IMR-90 (cell line): ENCODE data around the gene IL36B. TPM values are rescaled to one million over a fixed set of nuclear protein-coding genes. Genes with fewer than 3 reads are reported as not detected.
A peak's percentile ranks its signal among the peaks of the same experiment; 100 is the strongest.

Experiments
- ATAC-seq: fragments of 200-7000 bp; cut with Tn5 transposase; 2 replicates; pipeline ENCODE4 v1.9.1; 2020; ENCODE audit warnings: low read depth, mild to moderate bottlenecking, moderate library complexity
- BruUV-seq: library from RNA; stranded (reverse); fragments of 400-500 nt; replicated peaks from 2 replicates; lab custom pipeline; 2021; lab: Mats Ljungman, UMichigan
- CTCF ChIA-PET: fragments of 300-600 bp; formaldehyde crosslinking; extraction: SDS; loops from one replicate; lab custom pipeline; 2021; ENCODE audit warnings: antibody characterized with exemption; lab: Yijun Ruan, JAX
- POLR2A ChIA-PET: fragments of 300-600 bp; sonication (Branson Sonifier 250); formaldehyde crosslinking; loops from one replicate; lab custom pipeline; 2022; ENCODE audit warnings: antibody characterized with exemption; ENCODE audit not compliant: unreplicated experiment; lab: Charles Lee
- DNase-seq: peaks from one replicate; pipeline ENCODE4 v3.0.0; 2013
- H2AFZ ChIP-seq: replicated peaks from 2 replicates; pipeline ENCODE3; 2013; ENCODE audit warnings: low read length, mild to moderate bottlenecking; ENCODE audit not compliant: poor library complexity
- H2AK5ac ChIP-seq: 2 replicates; pipeline ENCODE4 v1.6.1; 2013; ENCODE audit warnings: low read depth, low read length, inconsistent platforms
- H2AK9ac ChIP-seq: replicated peaks from 2 replicates; pipeline ENCODE3; 2013; ENCODE audit warnings: mild to moderate bottlenecking, low read depth, low read length, moderate library complexity; ENCODE audit not compliant: poor library complexity
- H2BK120ac ChIP-seq: 2 replicates; pipeline ENCODE4 v1.6.1; 2013; ENCODE audit warnings: low read depth, low read length, inconsistent platforms
- H2BK15ac ChIP-seq: 3 replicates; pipeline ENCODE4 v1.6.1; 2013; ENCODE audit warnings: low read depth, low read length, inconsistent platforms
- H2BK20ac ChIP-seq: 2 replicates; pipeline ENCODE4 v1.6.1; 2013; ENCODE audit warnings: low read depth, mild to moderate bottlenecking, inconsistent platforms, low read length, moderate library complexity
- H2BK5ac ChIP-seq: 2 replicates; pipeline ENCODE4 v1.6.1; 2013; ENCODE audit warnings: mild to moderate bottlenecking, low read depth, low read length, inconsistent platforms; ENCODE audit not compliant: poor library complexity, severe bottlenecking
- H3K14ac ChIP-seq: replicated peaks from 2 replicates; pipeline ENCODE4 v1.6.1; 2013; ENCODE audit warnings: low read depth, low read length, inconsistent platforms
- H3K18ac ChIP-seq: 2 replicates; pipeline ENCODE4 v1.6.1; 2013; ENCODE audit warnings: low read depth, low read length, control low read depth
- H3K23ac ChIP-seq: 2 replicates; pipeline ENCODE4 v1.6.1; 2013; ENCODE audit warnings: low read depth, low read length, inconsistent platforms
- H3K27ac ChIP-seq: 2 replicates; pipeline ENCODE4 v1.5.1; 2013; ENCODE audit warnings: mild to moderate bottlenecking, control low read depth, low read length; ENCODE audit not compliant: insufficient read depth
- H3K27me3 ChIP-seq: 2 replicates; pipeline ENCODE4 v1.6.1; 2013; ENCODE audit warnings: low read length; ENCODE audit not compliant: control insufficient read depth, insufficient read depth
- H3K36me3 ChIP-seq: 2 replicates; pipeline ENCODE4 v1.6.1; 2013; ENCODE audit warnings: low read length, mixed read lengths; ENCODE audit not compliant: control insufficient read depth, insufficient read depth
- H3K4ac ChIP-seq: 2 replicates; pipeline ENCODE4 v1.6.1; 2013; ENCODE audit warnings: low read depth, low read length, inconsistent platforms
- H3K4me1 ChIP-seq: 2 replicates; pipeline ENCODE4 v1.6.1; 2013; ENCODE audit warnings: low read length, mixed read lengths; ENCODE audit not compliant: control insufficient read depth, insufficient read depth
- H3K4me2 ChIP-seq: 2 replicates; pipeline ENCODE4 v1.6.1; 2013; ENCODE audit warnings: low read depth, mild to moderate bottlenecking, control low read depth, low read length, moderate library complexity
- H3K4me3 ChIP-seq: 2 replicates; pipeline ENCODE4 v1.5.1; 2013; ENCODE audit warnings: low read depth, mild to moderate bottlenecking, control low read depth, low read length, moderate library complexity; ENCODE audit not compliant: insufficient read depth
- H3K56ac ChIP-seq: 2 replicates; pipeline ENCODE4 v1.6.1; 2013; ENCODE audit warnings: low read length, inconsistent platforms; ENCODE audit not compliant: insufficient read depth; ENCODE audit errors: extremely low read depth
- H3K79me1 ChIP-seq, 2 experiments: 2 replicates each; pipeline ENCODE4 v1.6.1; 2013; ENCODE audit warnings: low read length in 2 of 2, inconsistent platforms in 1 of 2, low read depth in 1 of 2
- H3K9ac ChIP-seq: 2 replicates; pipeline ENCODE4 v1.6.1; 2013; ENCODE audit warnings: low read depth, low read length, control low read depth
- H3K9me1 ChIP-seq: 2 replicates; pipeline ENCODE4 v1.6.1; 2013; ENCODE audit warnings: low read length, inconsistent platforms; ENCODE audit not compliant: insufficient read depth
- H3K9me3 ChIP-seq: 2 replicates; pipeline ENCODE4 v1.6.1; 2013; ENCODE audit warnings: low read length; ENCODE audit not compliant: control insufficient read depth, insufficient read depth
- H4K20me1 ChIP-seq: 2 replicates; pipeline ENCODE4 v1.6.1; 2013; ENCODE audit warnings: low read length, inconsistent platforms; ENCODE audit not compliant: insufficient read depth
- H4K5ac ChIP-seq: 2 replicates; pipeline ENCODE4 v1.6.1; 2013; ENCODE audit warnings: mild to moderate bottlenecking, low read depth, low read length, control low read depth
- H4K8ac ChIP-seq, 2 experiments: 2 replicates each; pipeline ENCODE4 v1.6.1; 2013; ENCODE audit warnings: low read depth in 2 of 2, low read length in 2 of 2, control low read depth in 1 of 2, inconsistent platforms in 1 of 2
- H4K91ac ChIP-seq: 2 replicates; pipeline ENCODE4 v1.6.1; 2013; ENCODE audit warnings: low read depth, low read length, inconsistent platforms; ENCODE audit not compliant: insufficient read depth
- BHLHE40 ChIP-seq: fragments of 150-350 bp; IDR thresholded peaks from 2 replicates; pipeline ENCODE4 v1.6.1; 2016; ENCODE audit warnings: mild to moderate bottlenecking, low read depth, low read length
- MXI1 ChIP-seq: IDR thresholded peaks from 2 replicates; pipeline ENCODE4 v1.6.1; 2012; ENCODE audit warnings: low read depth, mild to moderate bottlenecking, low read length, moderate library complexity, borderline replicate concordance
- RFX5 ChIP-seq: IDR thresholded peaks from 2 replicates; pipeline ENCODE4 v1.8.0; 2012; ENCODE audit warnings: low read depth, mild to moderate bottlenecking, low read length, moderate library complexity
- WGBS, 2 experiments: methylation state at CpG; one replicate each; pipeline versions ENCODE4 v1.1.5 to v1.1.7; 2013; ENCODE audit warnings: missing lambda C conversion rate in 2 of 2; ENCODE audit not compliant: insufficient read length in 1 of 2; ENCODE audit errors: extremely low coverage in 2 of 2; 5-methylcytosine and 5-hydroxymethylcytosine counted together
- dilution Hi-C: fragments of 300-500 bp; cut with HindIII; formaldehyde crosslinking; loops from one replicate; pipeline ENCODE4 v1.14.3; 2018; ENCODE audit warnings: low sequenced_read_pairs; ENCODE audit not compliant: unreplicated experiment
- in situ Hi-C: fragments of 300-500 bp; cut with MboI; formaldehyde crosslinking; loops from 3 replicates; pipeline ENCODE4 v1.14.3; 2019; ENCODE audit warnings: low sequenced_read_pairs, inconsistent platforms, mixed read lengths
- intact Hi-C: fragments of 100-400 bp; cut with micrococcal nuclease; formaldehyde crosslinking; loops from 2 replicates; pipeline ENCODE4 v1.10.0; 2022
- polyA plus RNA-seq, 3 experiments: library from polyadenylated mRNA; depleted of rRNA; stranded (reverse); fragments of >200 nt; gene quantifications; 2 replicates each; pipeline ENCODE4 v1.2.3, GENCODE V29; 2012; ENCODE audit warnings: low replicate concordance in 1 of 3
- total RNA-seq: library from RNA; depleted of rRNA; stranded (reverse); fragments of >200 nt; gene quantifications from 2 replicates; pipeline ENCODE4 v1.2.3, GENCODE V29; 2012
- TF ChIP-seq, protein P1 (sequence below): fragments of 150-350 bp; IDR thresholded peaks from 2 replicates; pipeline ENCODE4 v1.6.1; 2017; ENCODE audit warnings: mild to moderate bottlenecking, antibody characterized with exemption, low read length, low read depth
- TF ChIP-seq, protein P2 (sequence below): conservative IDR thresholded peaks from 2 replicates; pipeline ENCODE4 v1.5.1; 2012; ENCODE audit warnings: mild to moderate bottlenecking, low read depth, low read length, improper control_type of control experiment

Gene IL36B
- total and polyA plus RNA-seq, 2 of the 4 experiments (the other 2 are of a cell fraction): not detected

DNA sequence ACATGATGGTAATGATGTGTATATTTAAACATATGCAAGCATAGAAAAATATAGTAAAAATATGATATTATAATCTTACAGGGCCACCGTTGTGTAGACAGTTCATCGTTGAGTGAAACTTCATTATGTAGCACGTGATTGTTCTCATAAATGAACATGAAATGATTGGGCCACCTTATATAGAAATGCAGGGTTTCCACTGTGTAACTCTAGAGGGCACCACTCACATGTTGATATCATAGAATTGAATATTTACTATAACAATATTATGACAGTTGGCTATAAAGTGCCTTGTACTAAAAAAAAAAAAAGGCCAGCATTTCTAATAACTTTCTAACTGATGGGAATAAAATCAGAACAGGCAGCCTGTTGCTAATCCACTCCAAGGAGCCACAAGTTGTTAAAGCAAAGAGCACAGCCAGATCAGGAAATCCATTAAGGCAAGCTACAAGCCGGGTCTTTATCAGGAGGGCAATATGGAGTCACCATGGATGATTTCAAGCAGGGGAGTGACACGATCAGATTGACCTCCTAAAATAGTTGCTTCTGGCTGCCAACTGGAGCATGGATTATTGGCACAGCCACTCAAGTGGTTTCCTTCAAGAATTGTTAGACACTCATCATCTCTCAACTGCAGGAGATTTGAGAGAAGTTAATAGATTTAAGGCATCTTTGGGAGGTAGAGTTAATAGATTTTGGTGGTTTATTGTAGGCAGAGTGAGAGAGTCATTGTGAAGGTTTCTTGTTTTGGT is 31.8 kb upstream of the IL36B start:
- Histone ChIP-seq H3K4me3 (no peak overlapping the region), H3K4me1 (no peaks in the 10 kb centered on the region), H3K36me3 (no peaks in the 10 kb centered on the region), H2AK5ac (no peak overlapping the region), H3K79me1 (no peaks in the 10 kb centered on the region), H2AFZ (no peak overlapping the region), H2AK9ac (no peak overlapping the region), H3K18ac (no peak overlapping the region), H2BK120ac (no peak overlapping the region), H3K4ac (no peak overlapping the region), H3K4me2 (no peak overlapping the region), H2BK15ac (no peak overlapping the region), H4K91ac (no peak overlapping the region), H3K27me3 (peaks cover 8% of the 10 kb centered on the region), H2BK5ac (no peak overlapping the region), H3K9me1 (no peaks in the 10 kb centered on the region), H3K9ac (no peak overlapping the region), H3K9me3 (no peaks in the 10 kb centered on the region), H3K56ac (no peak overlapping the region), H3K27ac (no peak overlapping the region), H3K14ac (no peak overlapping the region), H2BK20ac (no peak overlapping the region), H4K5ac (no peak overlapping the region), H3K23ac (no peak overlapping the region), H4K20me1 (no peaks in the 10 kb centered on the region), H4K8ac (no peak overlapping the region)
- ATAC-seq (no peak), DNase-seq (no peak)
- CTCF ChIA-PET: interaction anchor here (0.7 kb wide), 2 partner anchors 14 to 20 kb away, joined by 3 to 5 read pairs; no protein-coding TSS in a partner anchor
- 60% methylated on average over 1 of the region's 5 CpGs; no CpG with 5 or more reads in 1 of the 2 experiments for WGBS, 2 experiments
- intact Hi-C loops (no loop called here), in situ Hi-C loops (no loop called here), dilution Hi-C loops (no loop called here)
- TF ChIP-seq BHLHE40 (no peak), RFX5 (no peak), MXI1 (no peak)
- TF ChIP-seq, protein P1, sequence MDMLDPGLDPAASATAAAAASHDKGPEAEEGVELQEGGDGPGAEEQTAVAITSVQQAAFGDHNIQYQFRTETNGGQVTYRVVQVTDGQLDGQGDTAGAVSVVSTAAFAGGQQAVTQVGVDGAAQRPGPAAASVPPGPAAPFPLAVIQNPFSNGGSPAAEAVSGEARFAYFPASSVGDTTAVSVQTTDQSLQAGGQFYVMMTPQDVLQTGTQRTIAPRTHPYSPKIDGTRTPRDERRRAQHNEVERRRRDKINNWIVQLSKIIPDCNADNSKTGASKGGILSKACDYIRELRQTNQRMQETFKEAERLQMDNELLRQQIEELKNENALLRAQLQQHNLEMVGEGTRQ: no peak
- TF ChIP-seq, protein P2, sequence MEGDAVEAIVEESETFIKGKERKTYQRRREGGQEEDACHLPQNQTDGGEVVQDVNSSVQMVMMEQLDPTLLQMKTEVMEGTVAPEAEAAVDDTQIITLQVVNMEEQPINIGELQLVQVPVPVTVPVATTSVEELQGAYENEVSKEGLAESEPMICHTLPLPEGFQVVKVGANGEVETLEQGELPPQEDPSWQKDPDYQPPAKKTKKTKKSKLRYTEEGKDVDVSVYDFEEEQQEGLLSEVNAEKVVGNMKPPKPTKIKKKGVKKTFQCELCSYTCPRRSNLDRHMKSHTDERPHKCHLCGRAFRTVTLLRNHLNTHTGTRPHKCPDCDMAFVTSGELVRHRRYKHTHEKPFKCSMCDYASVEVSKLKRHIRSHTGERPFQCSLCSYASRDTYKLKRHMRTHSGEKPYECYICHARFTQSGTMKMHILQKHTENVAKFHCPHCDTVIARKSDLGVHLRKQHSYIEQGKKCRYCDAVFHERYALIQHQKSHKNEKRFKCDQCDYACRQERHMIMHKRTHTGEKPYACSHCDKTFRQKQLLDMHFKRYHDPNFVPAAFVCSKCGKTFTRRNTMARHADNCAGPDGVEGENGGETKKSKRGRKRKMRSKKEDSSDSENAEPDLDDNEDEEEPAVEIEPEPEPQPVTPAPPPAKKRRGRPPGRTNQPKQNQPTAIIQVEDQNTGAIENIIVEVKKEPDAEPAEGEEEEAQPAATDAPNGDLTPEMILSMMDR: peak; percentile 29
- no TSS peak for BruUV-seq
- POLR2A ChIA-PET: no interaction called here
